ENCODE results near the gene CMBL. TPM values are rescaled to one million over a fixed set of nuclear protein-coding genes. Genes with fewer than 3 reads are reported as not detected.
A peak's percentile ranks its signal among the peaks of the same experiment; 100 is the strongest.

CMBL gene
- total RNA-seq, 3 donors from 2014 or later, result 8.2 to 9.4 (median 9.2) TPM

- no peak for DNase-seq (ENCODE audit: low spot score in 2 of 2)
- no peak overlapping the region for H3K4me3 ChIP-seq
- H3K36me3 ChIP-seq, result no peaks in the 10 kb centered on the region
- H3K27ac ChIP-seq, result no peak overlapping the region
- H3K27me3 ChIP-seq, result no peaks in the 10 kb centered on the region
- TF ChIP-seq CTCF (IDR thresholded peaks at IDR 0.05) (no peak), POLR2A (IDR thresholded peaks at IDR 0.05) (no peak)
- intact Hi-C loops (cut with DNase I; ENCODE audit: low total_unique reads), result no loop called here
- no peaks in the 10 kb centered on the region for H3K9me3 ChIP-seq
- H3K4me1 ChIP-seq, result no peaks in the 10 kb centered on the region
These were observed 17.0 kb upstream of the CMBL start for GRCh38 chr5:10324518-10325370.

GRCh38 chr5:10323588-10324488 is 16.1 kb upstream of the CMBL start:
- H3K27ac ChIP-seq, result no peak overlapping the region
- no peaks in the 10 kb centered on the region for H3K9me3 ChIP-seq
- H3K36me3 ChIP-seq, result no peaks in the 10 kb centered on the region
- DNase-seq (ENCODE audit: low spot score in 2 of 2), result no peak
- H3K4me1 ChIP-seq, result no peaks in the 10 kb centered on the region
- intact Hi-C loops (cut with DNase I; ENCODE audit: low total_unique reads), result no loop called here
- TF ChIP-seq CTCF (IDR thresholded peaks at IDR 0.05) (no peak), POLR2AphosphoS5 (IDR thresholded peaks at IDR 0.05) (no peak), POLR2A (IDR thresholded peaks at IDR 0.05) (no peak)
- H3K27me3 ChIP-seq, result no peaks in the 10 kb centered on the region
- H3K4me3 ChIP-seq, result no peak overlapping the region

GRCh38 chr5:10321882-10322281 is 14.2 kb upstream of the CMBL start:
- no peak overlapping the region for H3K27ac ChIP-seq
- no peaks in the 10 kb centered on the region for H3K27me3 ChIP-seq
- H3K36me3 ChIP-seq, result no peaks in the 10 kb centered on the region
- no peaks in the 10 kb centered on the region for H3K9me3 ChIP-seq
- intact Hi-C loops (cut with DNase I; ENCODE audit: low total_unique reads), result no loop called here
- no peak for DNase-seq (ENCODE audit: low spot score in 2 of 2)
- no peak overlapping the region for H3K4me3 ChIP-seq
- no peaks in the 10 kb centered on the region for H3K4me1 ChIP-seq
- TF ChIP-seq POLR2AphosphoS5 (IDR thresholded peaks at IDR 0.05) (no peak), CTCF (IDR thresholded peaks at IDR 0.05) (no peak), POLR2A (IDR thresholded peaks at IDR 0.05) (no peak)

- H3K4me3 ChIP-seq, result no peak overlapping the region
- intact Hi-C loops (cut with DNase I; ENCODE audit: low total_unique reads), result no loop called here
- no peaks in the 10 kb centered on the region for H3K9me3 ChIP-seq
- TF ChIP-seq POLR2AphosphoS5 (IDR thresholded peaks at IDR 0.05) (no peak), CTCF (IDR thresholded peaks at IDR 0.05) (no peak), POLR2A (IDR thresholded peaks at IDR 0.05) (no peak)
- H3K36me3 ChIP-seq, result no peaks in the 10 kb centered on the region
- no peak overlapping the region for H3K27ac ChIP-seq
- no peaks in the 10 kb centered on the region for H3K4me1 ChIP-seq
- H3K27me3 ChIP-seq, result no peaks in the 10 kb centered on the region
- DNase-seq (ENCODE audit: low spot score in 2 of 2), result peak in 1 of 2 donors; percentile 3
These were observed 13.1 kb upstream of the CMBL start for GRCh38 chr5:10320793-10321192.
